GM18951 (cell line): Measurements from ENCODE around the gene DBF4B.

Source experiments
- POLR2A ChIP-seq: IDR thresholded peaks from 4 replicates; pipeline ENCODE4 v1.6.1; 2011; ENCODE audit warnings: mild to moderate bottlenecking; ENCODE audit not compliant: insufficient read length, insufficient read depth; ENCODE audit errors: extremely low read depth
- in situ Hi-C: fragments of 300-500 bp; cut with MboI; formaldehyde crosslinking; loops from one replicate; pipeline ENCODE4 v1.12.0; 2022; ENCODE audit warnings: low sequenced_read_pairs, mixed read lengths, inconsistent platforms; ENCODE audit not compliant: unreplicated experiment

The DBF4B gene

GRCh38 chr17:44760474-44761308 lies 52.2 kb downstream of the DBF4B start:
- in situ Hi-C loops: no loop called here
- no peak for TF ChIP-seq POLR2A

GRCh38 chr17:44761932-44762810 lies 53.7 kb downstream of the DBF4B start:
- in situ Hi-C loops: no loop called here
- TF ChIP-seq POLR2A: no peak

GRCh38 chr17:44763170-44763569 lies 54.7 kb downstream of the DBF4B start:
- no peak for TF ChIP-seq POLR2A
- in situ Hi-C loops: no loop called here

DNA sequence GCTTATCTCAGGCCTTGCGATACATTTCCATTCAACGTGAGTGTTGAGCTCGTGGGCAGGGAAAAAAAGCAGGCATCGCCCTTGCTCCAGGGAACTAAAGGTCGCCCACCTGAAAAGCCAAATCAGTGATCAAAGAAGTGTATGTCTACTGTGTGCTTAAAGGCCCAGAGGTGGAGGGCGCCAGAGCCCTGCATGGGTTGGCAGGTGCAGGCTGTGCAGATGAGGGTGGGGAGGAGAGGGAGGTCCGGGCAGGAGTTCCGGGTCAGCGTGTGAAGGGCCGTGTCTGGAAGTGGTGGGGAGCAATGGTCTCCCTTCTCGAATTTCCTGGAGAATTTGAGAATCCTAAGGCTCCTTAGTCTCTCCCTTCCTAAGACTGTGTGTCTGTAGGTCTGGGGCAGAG lies 57.5 kb downstream of the DBF4B start:
- in situ Hi-C loops: no loop called here
- no peak for TF ChIP-seq POLR2A

DNA sequence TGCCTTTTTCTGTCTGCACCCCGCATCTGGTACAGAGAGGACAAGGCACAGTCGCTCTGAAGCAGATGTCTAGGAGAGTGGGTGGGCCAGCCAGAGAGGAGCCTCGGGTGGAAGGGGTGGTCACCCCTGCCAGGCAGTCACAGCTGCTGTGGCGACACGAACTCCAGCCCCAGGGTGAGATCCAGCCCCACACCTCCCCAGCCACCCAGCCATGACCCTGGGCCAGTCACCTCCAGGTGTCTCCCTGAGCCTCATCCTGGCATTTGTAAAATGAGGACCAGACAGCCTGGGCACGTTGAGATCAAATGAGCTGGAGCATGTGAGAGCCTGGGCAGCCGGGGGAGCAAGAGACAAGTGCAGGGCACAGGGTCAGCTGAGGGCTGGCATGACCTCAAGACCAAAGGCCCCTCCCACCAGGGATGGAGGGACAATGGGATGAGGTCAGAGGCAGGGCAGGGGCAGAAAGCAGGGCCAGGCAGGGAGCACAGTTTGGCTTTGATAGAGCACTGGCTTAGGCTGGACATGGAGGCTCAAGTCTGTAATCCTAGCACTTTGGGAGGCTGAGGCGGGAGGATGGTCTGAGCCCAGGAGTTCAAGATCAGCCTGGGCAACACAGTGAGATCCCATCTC lies 58.1 kb downstream of the DBF4B start:
- in situ Hi-C loops: no loop called here
- no peak for TF ChIP-seq POLR2A

DNA sequence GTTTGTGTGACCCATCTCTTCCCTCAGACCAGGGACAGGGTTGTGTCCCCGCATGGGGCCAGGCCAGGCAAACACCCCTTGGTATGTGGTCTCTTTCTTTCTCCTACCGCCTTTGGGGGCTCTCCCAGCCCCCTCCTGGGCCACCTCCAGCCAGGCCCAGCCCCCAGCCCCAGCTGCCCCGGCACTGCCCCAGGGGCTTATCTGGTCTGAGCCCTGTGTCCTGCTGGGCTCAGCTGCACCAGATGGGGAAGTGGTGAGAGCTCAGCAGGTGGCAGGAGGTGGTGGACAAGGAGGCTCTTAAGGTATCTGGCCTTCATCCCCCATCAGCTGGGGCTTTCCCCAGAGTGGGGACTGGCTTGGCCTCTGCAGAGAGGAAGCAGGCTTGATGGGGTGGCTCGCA lies 59.0 kb downstream of the DBF4B start:
- in situ Hi-C loops: no loop called here
- TF ChIP-seq POLR2A: no peak

DNA sequence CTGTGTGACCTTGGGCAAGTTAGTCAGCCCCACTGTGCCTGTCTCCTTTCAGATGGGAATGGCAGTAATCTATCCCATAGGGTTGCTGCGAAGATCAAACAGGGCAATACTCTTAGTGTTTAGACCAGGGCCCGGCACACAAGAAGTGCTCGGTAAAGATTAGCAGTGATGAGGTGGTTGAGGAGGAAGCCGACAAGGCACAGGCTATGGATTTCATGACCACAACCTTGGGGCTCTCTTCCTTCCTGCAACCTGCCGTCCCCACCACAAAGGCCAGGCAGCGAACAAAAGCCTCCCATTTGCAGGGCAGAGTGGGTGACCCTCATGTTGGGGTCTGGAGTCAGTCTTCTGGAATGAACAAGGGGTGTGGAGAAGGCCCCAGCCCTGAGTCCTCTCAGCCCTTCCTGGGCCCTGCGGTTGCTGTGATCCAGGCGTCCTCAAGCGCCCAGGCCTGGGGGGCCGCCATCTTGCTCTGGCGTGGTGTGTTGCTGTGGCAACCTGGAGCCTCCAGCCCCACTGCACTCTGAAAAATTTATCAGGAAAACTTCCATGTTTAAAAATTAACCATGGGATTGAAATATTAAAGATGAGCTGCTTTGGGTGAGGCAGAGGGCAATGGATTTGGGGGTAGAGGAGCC lies 60.2 kb downstream of the DBF4B start:
- in situ Hi-C loops: no loop called here
- TF ChIP-seq POLR2A: no peak

- TF ChIP-seq POLR2A: no peak
- in situ Hi-C loops: no loop called here
These were observed 60.8 kb downstream of the DBF4B start for GRCh38 chr17:44769230-44769629.

- in situ Hi-C loops: loop anchor here (5.0 kb wide), 1 partner anchor 93 kb away; no protein-coding TSS in a partner anchor
- no peak for TF ChIP-seq POLR2A
These were observed 61.2 kb downstream of the DBF4B start for GRCh38 chr17:44769647-44770084.

- TF ChIP-seq POLR2A: no peak
- in situ Hi-C loops: loop anchor here (5.0 kb wide), 1 partner anchor 92 kb away; no protein-coding TSS in a partner anchor
These were observed 61.9 kb downstream of the DBF4B start for GRCh38 chr17:44770166-44770925.

DNA sequence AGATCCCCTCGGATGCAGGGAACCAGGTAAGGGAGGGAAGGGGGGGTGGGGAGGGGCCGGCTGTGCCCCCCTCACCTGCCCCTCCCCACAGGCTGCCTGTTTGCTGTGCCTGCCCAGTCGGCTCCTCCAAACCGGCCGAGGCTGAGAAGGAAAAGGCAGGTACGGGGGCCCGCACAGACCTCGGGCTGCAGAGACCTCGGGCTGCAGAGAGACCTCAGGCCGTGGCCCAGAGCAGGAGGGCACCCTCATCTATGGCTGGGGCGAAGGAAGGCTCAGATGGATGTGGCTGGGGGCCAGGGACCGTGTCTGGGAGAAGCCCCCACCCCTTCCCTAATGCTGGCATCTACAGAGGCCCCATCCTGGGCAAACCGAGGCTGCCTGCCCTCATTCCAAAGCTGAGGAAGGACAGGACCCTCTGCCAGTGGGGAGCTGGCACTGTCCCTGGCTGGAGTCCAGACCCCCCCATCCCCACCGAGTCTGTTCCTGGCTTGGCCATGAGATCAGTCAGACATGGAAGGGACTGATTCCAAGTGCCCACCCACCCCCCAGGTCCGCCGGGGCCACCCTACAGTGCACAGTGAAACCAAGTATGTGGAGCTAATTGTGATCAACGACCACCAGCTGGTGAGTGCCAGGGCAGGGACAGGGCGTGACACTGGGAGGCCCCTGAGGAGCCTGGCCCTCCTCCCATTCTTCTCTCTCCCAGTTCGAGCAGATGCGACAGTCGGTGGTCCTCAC lies 64.0 kb downstream of the DBF4B start:
- in situ Hi-C loops: loop anchor here (5.0 kb wide), 1 partner anchor 90 kb away; no protein-coding TSS in a partner anchor
- no peak for TF ChIP-seq POLR2A
